Suprapubic skin (tissue), 4 donors: Measurements from ENCODE around the gene CLIP4. TPM values are rescaled to one million over a fixed set of nuclear protein-coding genes. Genes with fewer than 3 reads are reported as not detected.

Experiments used
- DNase-seq, 2 donors: peaks; one replicate each; pipeline ENCODE4 v3.0.0-alpha.2; 2019; ENCODE audit warnings: low spot score in 2 of 2
- H3K27ac ChIP-seq: fragments of 200-600 bp; sonication (generic); one replicate; pipeline ENCODE4 v1.5.1; 2019
- H3K27me3 ChIP-seq: fragments of 200-600 bp; sonication (generic); one replicate; pipeline ENCODE4 v1.5.1; 2019
- H3K36me3 ChIP-seq: fragments of 200-600 bp; sonication (generic); one replicate; pipeline ENCODE4 v1.5.1; 2019
- H3K4me1 ChIP-seq: fragments of 200-600 bp; sonication (generic); one replicate; pipeline ENCODE4 v1.5.1; 2019
- H3K4me3 ChIP-seq: fragments of 200-600 bp; sonication (generic); one replicate; pipeline ENCODE4 v1.5.1; 2019; ENCODE audit warnings: mild to moderate bottlenecking
- H3K9me3 ChIP-seq: fragments of 200-600 bp; sonication (generic); one replicate; pipeline ENCODE4 v1.5.1; 2019
- CTCF ChIP-seq, 2 donors: fragments of 200-600 bp in 1 of 2; fragments of 450-650 bp in 1 of 2; sonication (generic) in 1 of 2; IDR thresholded peaks; one replicate each; pipeline ENCODE4 v1.5.1; 2016 to 2019; ENCODE audit warnings: antibody characterized with exemption in 2 of 2, mild to moderate bottlenecking in 1 of 2, moderate library complexity in 1 of 2
- EP300 ChIP-seq: sonication (generic); formaldehyde crosslinking; IDR thresholded peaks from one replicate; pipeline ENCODE4 v1.6.1; 2017; ENCODE audit warnings: antibody characterized with exemption
- POLR2A ChIP-seq, 2 donors: fragments of 450-650 bp; IDR thresholded peaks; one replicate each; pipeline ENCODE4 v1.6.1; 2017; ENCODE audit warnings: antibody characterized with exemption in 2 of 2, mild to moderate bottlenecking in 2 of 2, moderate library complexity in 2 of 2
- POLR2AphosphoS5 ChIP-seq, 3 donors: sonication (generic); formaldehyde crosslinking; IDR thresholded peaks; one replicate each; pipeline ENCODE4 v1.6.1; 2017; ENCODE audit warnings: antibody characterized with exemption in 3 of 3
- WGBS: methylation state at CpG from one replicate; pipeline ENCODE4 v1.1.5; 2018; 5-methylcytosine and 5-hydroxymethylcytosine counted together
- total RNA-seq, 4 donors: library from RNA; depleted of rRNA; stranded (reverse); fragments of >200 nt; gene quantifications; one replicate each; pipeline ENCODE4 v1.1.0, GENCODE V29; 2016

CLIP4 gene
- total RNA-seq, 4 donors from 2014 or later: 61.9 to 173 (median 67.4) TPM

GRCh38 chr2:29071032-29071975, 43.9 kb upstream of the CLIP4 start:
- WGBS: 88% methylated on average over 10 of the region's 19 CpGs

GRCh38 chr2:29072251-29072650, 43.0 kb upstream of the CLIP4 start:
- H3K36me3 ChIP-seq: no peaks in the 10 kb centered on the region
- WGBS: 94% methylated on average over 6 of the region's 8 CpGs
- DNase-seq: no peak
- no peaks in the 10 kb centered on the region for H3K27me3 ChIP-seq
- no peaks in the 10 kb centered on the region for H3K9me3 ChIP-seq
- H3K4me1 ChIP-seq: peaks cover 15% of the 10 kb centered on the region
- H3K27ac ChIP-seq: no peak overlapping the region
- no peak overlapping the region for H3K4me3 ChIP-seq
- TF ChIP-seq EP300 (no peak), POLR2A (IDR thresholded peaks at IDR 0.05) (no peak), CTCF (IDR thresholded peaks at IDR 0.05) (no peak), POLR2AphosphoS5 (IDR thresholded peaks at IDR 0.05) (no peak)

More at GRCh38 chr2:29071032-29071975, 43.9 kb upstream of the CLIP4 start:
- H3K4me3 ChIP-seq: no peak overlapping the region
- H3K4me1 ChIP-seq: peaks cover 24% of the 10 kb centered on the region
- H3K36me3 ChIP-seq: no peaks in the 10 kb centered on the region
- no peak for TF ChIP-seq CTCF (IDR thresholded peaks at IDR 0.05)
- no peak for TF ChIP-seq EP300
- no peak for TF ChIP-seq POLR2AphosphoS5 (IDR thresholded peaks at IDR 0.05)
- no peak for TF ChIP-seq POLR2A (IDR thresholded peaks at IDR 0.05)
- H3K27me3 ChIP-seq: no peaks in the 10 kb centered on the region
- DNase-seq: no peak
- H3K27ac ChIP-seq: no peak overlapping the region
- H3K9me3 ChIP-seq: no peaks in the 10 kb centered on the region

- TF ChIP-seq EP300: no peak
- no peak for TF ChIP-seq CTCF (IDR thresholded peaks at IDR 0.05)
- TF ChIP-seq POLR2AphosphoS5 (IDR thresholded peaks at IDR 0.05): no peak
- no peak for TF ChIP-seq POLR2A (IDR thresholded peaks at IDR 0.05)
- Histone ChIP-seq H3K27me3 (no peaks in the 10 kb centered on the region), H3K9me3 (no peaks in the 10 kb centered on the region), H3K4me1 (peaks cover 6% of the 10 kb centered on the region), H3K4me3 (no peak overlapping the region), H3K27ac (no peak overlapping the region), H3K36me3 (no peaks in the 10 kb centered on the region)
- WGBS: 92% methylated on average over 11 of the region's 12 CpGs
- DNase-seq: no peak
Measured at GRCh38 chr2:29072971-29073725, 42.1 kb upstream of the CLIP4 start.

DNA sequence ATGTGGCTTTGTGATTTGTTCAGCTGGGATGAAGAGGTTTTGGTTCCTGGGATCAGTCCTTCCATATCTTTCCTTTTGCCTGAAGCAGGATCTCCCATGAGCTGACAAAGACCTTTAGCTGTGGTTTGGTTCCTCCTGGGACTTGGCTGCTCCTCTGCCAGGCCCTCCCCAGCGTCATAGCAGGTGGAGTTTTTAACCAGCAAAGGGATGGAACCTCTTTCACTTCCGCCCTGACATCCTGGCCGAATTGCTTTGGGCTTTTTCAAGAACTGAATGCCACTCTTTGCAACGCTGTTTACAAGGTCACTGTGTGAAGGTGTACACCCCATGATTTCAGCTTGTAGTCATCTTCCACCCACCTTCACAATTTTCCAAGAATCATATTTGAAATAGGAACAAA, 41.3 kb upstream of the CLIP4 start:
- no peak for DNase-seq
- H3K36me3 ChIP-seq: no peaks in the 10 kb centered on the region
- H3K4me1 ChIP-seq: no peaks in the 10 kb centered on the region
- H3K27ac ChIP-seq: no peak overlapping the region
- no peaks in the 10 kb centered on the region for H3K27me3 ChIP-seq
- no peak for TF ChIP-seq CTCF (IDR thresholded peaks at IDR 0.05)
- no peak for TF ChIP-seq POLR2A (IDR thresholded peaks at IDR 0.05)
- TF ChIP-seq POLR2AphosphoS5 (IDR thresholded peaks at IDR 0.05): no peak
- TF ChIP-seq EP300: no peak
- H3K9me3 ChIP-seq: no peaks in the 10 kb centered on the region
- WGBS: 75% methylated on average over 4 of the region's 4 CpGs
- H3K4me3 ChIP-seq: no peak overlapping the region

GRCh38 chr2:29074411-29074810, 40.8 kb upstream of the CLIP4 start, which contains the start of gene PCARE:
TSS of gene PCARE (minus strand) at chr2:29074523. CDS start at chr2:29074261, 262 bp downstream.
- no peaks in the 10 kb centered on the region for H3K36me3 ChIP-seq
- H3K4me1 ChIP-seq: no peaks in the 10 kb centered on the region
- H3K4me3 ChIP-seq: no peak within 1 kb of the TSS
- no peaks in the 10 kb centered on the region for H3K9me3 ChIP-seq
- H3K27me3 ChIP-seq: no peaks in the 10 kb centered on the region
- DNase-seq: no peak
- WGBS: 82% methylated on average over 8 of the region's 8 CpGs
- no peak within 1 kb of the TSS for H3K27ac ChIP-seq
- no peak for TF ChIP-seq POLR2AphosphoS5 (IDR thresholded peaks at IDR 0.05)
- no peak for TF ChIP-seq POLR2A (IDR thresholded peaks at IDR 0.05)
- TF ChIP-seq EP300: no peak
- no peak for TF ChIP-seq CTCF (IDR thresholded peaks at IDR 0.05)
